ENCODE results near the gene FDPS. TPM values are rescaled to one million over a fixed set of nuclear protein-coding genes. Genes with fewer than 3 reads are reported as not detected.

Gene FDPS
- total and polyA plus RNA-seq, 5 donors = 78.9 to 113 (median 103) TPM

GRCh38 chr1:155300553-155301329 is 7.9 kb upstream of the FDPS start:
- 89% methylated on average over 9 of the region's 9 CpGs for WGBS
- intact Hi-C loops (cut with DNase I) = no loop called here
- ATAC-seq = no peak

GRCh38 chr1:155301342-155301841 is 7.3 kb upstream of the FDPS start, which contains the start of gene PKLR:
Gene PKLR, minus strand, starts transcription at chr1:155301438. Its CDS starts 43 bp downstream, at chr1:155301395.
- Histone ChIP-seq H3K4me1 (ENCODE audit: control insufficient read depth, insufficient read depth, low read length) (no peaks in the 10 kb centered on the region), H3K27ac (ENCODE audit: low read length) (no peak within 1 kb of the TSS), H3K27me3 (ENCODE audit: control insufficient read depth, insufficient read depth) (no peaks in the 10 kb centered on the region), H3K4me3 (ENCODE audit: low read length) (no peak within 1 kb of the TSS), H3K9me3 (ENCODE audit: control insufficient read depth, low read length) (no peaks in the 10 kb centered on the region)
- WGBS = 80% methylated on average over 5 of the region's 5 CpGs
- DNase-seq (no peak), ATAC-seq (no peak)
- intact Hi-C loops (cut with DNase I) = no loop called here

More at GRCh38 chr1:155300553-155301329, 7.9 kb upstream of the FDPS start:
- H3K27ac ChIP-seq (ENCODE audit: low read length) = no peak overlapping the region
- no peaks in the 10 kb centered on the region for H3K9me3 ChIP-seq (ENCODE audit: control insufficient read depth, low read length)
- H3K4me3 ChIP-seq (ENCODE audit: low read length) = no peak overlapping the region
- H3K4me1 ChIP-seq (ENCODE audit: control insufficient read depth, insufficient read depth, low read length) = no peaks in the 10 kb centered on the region
- no peaks in the 10 kb centered on the region for H3K27me3 ChIP-seq (ENCODE audit: control insufficient read depth, insufficient read depth)
- DNase-seq = no peak

- DNase-seq = no peak
- Histone ChIP-seq H3K9me3 (ENCODE audit: control insufficient read depth, low read length) (no peaks in the 10 kb centered on the region), H3K27me3 (ENCODE audit: control insufficient read depth, insufficient read depth) (no peaks in the 10 kb centered on the region), H3K4me3 (ENCODE audit: low read length) (no peak overlapping the region), H3K4me1 (ENCODE audit: control insufficient read depth, insufficient read depth, low read length) (no peaks in the 10 kb centered on the region), H3K27ac (ENCODE audit: low read length) (no peak overlapping the region)
- WGBS = 77% methylated on average over 11 of the region's 11 CpGs
- intact Hi-C loops (cut with DNase I) = no loop called here
- no peak for ATAC-seq
Measured at GRCh38 chr1:155304558-155305063, 4.1 kb upstream of the FDPS start.

GRCh38 chr1:155305881-155306391 is 2.7 kb upstream of the FDPS start:
- Histone ChIP-seq H3K9me3 (ENCODE audit: control insufficient read depth, low read length) (no peaks in the 10 kb centered on the region), H3K4me1 (ENCODE audit: control insufficient read depth, insufficient read depth, low read length) (no peaks in the 10 kb centered on the region), H3K4me3 (ENCODE audit: low read length) (no peak overlapping the region), H3K27ac (ENCODE audit: low read length) (no peak overlapping the region), H3K27me3 (ENCODE audit: control insufficient read depth, insufficient read depth) (no peaks in the 10 kb centered on the region)
- ATAC-seq (no peak), DNase-seq (no peak)
- intact Hi-C loops (cut with DNase I) = no loop called here
- WGBS = 69% methylated on average over 7 of the region's 7 CpGs

GRCh38 chr1:155307247-155307740 is 1.4 kb upstream of the FDPS start:
- 44% methylated on average over 6 of the region's 6 CpGs for WGBS
- H3K27ac ChIP-seq (ENCODE audit: low read length) = no peak overlapping the region
- no peak for ATAC-seq

DNA sequence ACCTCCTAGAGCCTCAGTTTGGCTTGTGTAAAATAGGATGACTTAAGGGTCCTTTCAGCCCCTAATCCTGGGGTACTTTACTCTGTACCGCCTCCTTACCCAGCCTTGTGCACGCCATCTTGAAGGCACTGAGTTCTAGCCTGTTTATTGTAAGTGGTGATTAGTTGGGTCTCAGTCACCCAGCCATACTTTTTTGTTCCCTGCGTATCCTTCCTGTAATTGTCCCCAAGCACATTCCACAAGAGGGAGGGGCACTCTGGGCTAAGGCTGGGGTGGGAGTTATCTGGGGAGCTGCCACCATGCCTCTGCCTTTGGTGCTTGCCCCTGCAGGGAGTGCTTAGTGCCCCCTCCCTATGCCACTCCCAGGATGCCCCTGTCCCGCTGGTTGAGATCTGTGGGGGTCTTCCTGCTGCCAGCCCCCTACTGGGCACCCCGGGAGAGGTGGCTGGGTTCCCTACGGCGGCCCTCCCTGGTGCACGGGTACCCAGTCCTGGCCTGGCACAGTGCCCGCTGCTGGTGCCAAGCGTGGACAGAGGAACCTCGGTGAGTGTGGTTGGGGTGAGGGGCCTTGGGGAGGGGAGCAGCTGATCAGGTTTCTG is 856 bp downstream of the FDPS start:
- Histone ChIP-seq H3K27ac (ENCODE audit: low read length) (peak overlapping the region; percentile 94), H3K4me1 (ENCODE audit: control insufficient read depth, insufficient read depth, low read length) (no peaks in the 10 kb centered on the region), H3K9me3 (ENCODE audit: control insufficient read depth, low read length) (no peaks in the 10 kb centered on the region), H3K27me3 (ENCODE audit: control insufficient read depth, insufficient read depth) (no peaks in the 10 kb centered on the region), H3K4me3 (ENCODE audit: low read length) (peak overlapping the region; percentile 69)
- intact Hi-C loops (cut with DNase I) = no loop called here
- ATAC-seq = peak; percentile 19 to 55
- DNase-seq = peak; percentile 53 to 82 (median 80)
- 17% methylated on average over 11 of the region's 11 CpGs for WGBS

More at GRCh38 chr1:155307247-155307740, 1.4 kb upstream of the FDPS start:
- no peaks in the 10 kb centered on the region for H3K4me1 ChIP-seq (ENCODE audit: control insufficient read depth, insufficient read depth, low read length)
- no peak for DNase-seq
- intact Hi-C loops (cut with DNase I) = no loop called here
- H3K27me3 ChIP-seq (ENCODE audit: control insufficient read depth, insufficient read depth) = no peaks in the 10 kb centered on the region
- no peaks in the 10 kb centered on the region for H3K9me3 ChIP-seq (ENCODE audit: control insufficient read depth, low read length)
- no peak overlapping the region for H3K4me3 ChIP-seq (ENCODE audit: low read length)

GRCh38 chr1:155313261-155313660 is 4.6 kb downstream of the FDPS start:
- no peaks in the 10 kb centered on the region for H3K27me3 ChIP-seq (ENCODE audit: control insufficient read depth, insufficient read depth)
- no peaks in the 10 kb centered on the region for H3K9me3 ChIP-seq (ENCODE audit: control insufficient read depth, low read length)
- WGBS = 67% methylated on average over 8 of the region's 8 CpGs
- DNase-seq = no peak
- H3K4me3 ChIP-seq (ENCODE audit: low read length) = no peak overlapping the region
- intact Hi-C loops (cut with DNase I) = no loop called here
- no peak overlapping the region for H3K27ac ChIP-seq (ENCODE audit: low read length)
- H3K4me1 ChIP-seq (ENCODE audit: control insufficient read depth, insufficient read depth, low read length) = no peaks in the 10 kb centered on the region
- no peak for ATAC-seq

DNA sequence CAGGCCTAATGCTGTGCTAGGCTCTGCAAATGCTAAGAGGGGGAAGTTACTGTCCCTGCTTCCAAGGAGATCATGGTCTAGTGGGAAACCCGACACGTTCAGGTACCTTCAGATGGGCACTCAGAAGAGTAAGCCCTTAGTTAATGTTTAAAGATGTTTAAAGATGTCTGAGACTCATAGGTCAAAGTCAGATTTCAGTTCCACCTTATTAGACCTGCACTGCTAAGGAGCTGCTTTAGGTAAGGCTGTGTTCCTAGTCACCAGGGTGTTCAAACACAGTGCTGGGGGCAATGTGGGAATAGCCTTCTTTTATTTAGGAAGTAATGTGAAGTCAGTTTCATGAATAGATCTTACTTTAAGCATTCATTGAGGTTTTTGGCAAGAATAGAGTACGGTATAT is 8.3 kb downstream of the FDPS start:
- intact Hi-C loops (cut with DNase I) = no loop called here
- Histone ChIP-seq H3K4me3 (ENCODE audit: low read length) (no peak overlapping the region), H3K27me3 (ENCODE audit: control insufficient read depth, insufficient read depth) (no peaks in the 10 kb centered on the region)

GRCh38 chr1:155318082-155318481 is 9.4 kb downstream of the FDPS start:
- no peak for ATAC-seq
- H3K4me1 ChIP-seq (ENCODE audit: control insufficient read depth, insufficient read depth, low read length) = peaks cover 4% of the 10 kb centered on the region
- no peaks in the 10 kb centered on the region for H3K27me3 ChIP-seq (ENCODE audit: control insufficient read depth, insufficient read depth)
- no peak overlapping the region for H3K4me3 ChIP-seq (ENCODE audit: low read length)
- no peaks in the 10 kb centered on the region for H3K9me3 ChIP-seq (ENCODE audit: control insufficient read depth, low read length)
- H3K27ac ChIP-seq (ENCODE audit: low read length) = no peak overlapping the region
- DNase-seq = peak in 1 of 3 donors; percentile 33
- 95% methylated on average over 9 of the region's 9 CpGs for WGBS
- intact Hi-C loops (cut with DNase I) = no loop called here

More for the DNA sequence above, 8.3 kb downstream of the FDPS start:
- WGBS = 93% methylated on average over 3 of the region's 3 CpGs
- DNase-seq (no peak), ATAC-seq (no peak)
- Histone ChIP-seq H3K4me1 (ENCODE audit: control insufficient read depth, insufficient read depth, low read length) (peaks cover under 1% of the 10 kb centered on the region), H3K9me3 (ENCODE audit: control insufficient read depth, low read length) (no peaks in the 10 kb centered on the region), H3K27ac (ENCODE audit: low read length) (no peak overlapping the region)

DNA sequence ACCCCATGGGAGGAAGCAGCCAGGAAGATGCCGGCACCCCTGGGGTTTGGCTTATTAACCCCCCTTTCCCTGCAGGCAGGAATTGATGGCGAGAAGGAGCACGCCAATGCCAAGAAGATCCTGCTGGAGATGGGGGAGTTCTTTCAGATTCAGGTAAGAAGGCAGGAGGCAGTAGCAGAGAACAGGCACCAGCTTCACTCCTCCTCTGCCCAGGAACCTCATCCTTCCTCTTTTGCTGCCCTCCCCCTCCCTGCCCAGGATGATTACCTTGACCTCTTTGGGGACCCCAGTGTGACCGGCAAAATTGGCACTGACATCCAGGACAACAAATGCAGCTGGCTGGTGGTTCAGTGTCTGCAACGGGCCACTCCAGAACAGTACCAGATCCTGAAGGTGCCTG is 10.9 kb downstream of the FDPS start:
- H3K27me3 ChIP-seq (ENCODE audit: control insufficient read depth, insufficient read depth) = no peaks in the 10 kb centered on the region
- DNase-seq = no peak
- 75% methylated on average over 5 of the region's 5 CpGs for WGBS

DNA sequence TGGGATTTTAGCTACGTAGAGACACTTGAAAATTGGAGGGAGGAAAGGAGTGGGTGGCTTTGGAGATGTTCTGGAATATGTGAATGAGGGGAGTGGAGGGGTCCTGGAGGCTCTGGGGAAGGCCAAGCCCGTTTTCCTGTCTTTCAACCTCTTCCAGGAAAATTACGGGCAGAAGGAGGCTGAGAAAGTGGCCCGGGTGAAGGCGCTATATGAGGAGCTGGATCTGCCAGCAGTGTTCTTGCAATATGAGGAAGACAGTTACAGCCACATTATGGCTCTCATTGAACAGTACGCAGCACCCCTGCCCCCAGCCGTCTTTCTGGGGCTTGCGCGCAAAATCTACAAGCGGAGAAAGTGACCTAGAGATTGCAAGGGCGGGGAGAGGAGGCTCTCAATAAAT is 11.6 kb downstream of the FDPS start:
- WGBS = 29% methylated on average over 11 of the region's 11 CpGs
- intact Hi-C loops (cut with DNase I) = loop anchor here (5.0 to 10.0 kb wide), 4 partner anchors 43 to 185 kb away; partner anchors contain the start of genes HCN3 (in 4 of the 4) and ENTREP3 (in 1 of the 4)
- no peaks in the 10 kb centered on the region for H3K27me3 ChIP-seq (ENCODE audit: control insufficient read depth, insufficient read depth)
- no peaks in the 10 kb centered on the region for H3K9me3 ChIP-seq (ENCODE audit: control insufficient read depth, low read length)
- H3K27ac ChIP-seq (ENCODE audit: low read length) = peak overlapping the region; percentile 24
- no peak for ATAC-seq
- H3K4me1 ChIP-seq (ENCODE audit: control insufficient read depth, insufficient read depth, low read length) = peaks cover 4% of the 10 kb centered on the region
- peak overlapping the region; percentile 49 for H3K4me3 ChIP-seq (ENCODE audit: low read length)
- no peak for DNase-seq

More for the DNA sequence above, 10.9 kb downstream of the FDPS start:
- intact Hi-C loops (cut with DNase I) = no loop called here
- Histone ChIP-seq H3K4me1 (ENCODE audit: control insufficient read depth, insufficient read depth, low read length) (peaks cover 4% of the 10 kb centered on the region), H3K4me3 (ENCODE audit: low read length) (no peak overlapping the region), H3K9me3 (ENCODE audit: control insufficient read depth, low read length) (no peaks in the 10 kb centered on the region), H3K27ac (ENCODE audit: low read length) (no peak overlapping the region)
- ATAC-seq = no peak
